Tibial nerve (tissue), 3 donors: ENCODE results near the gene ST6GALNAC3.

Experiments
- CTCF ChIP-seq, 5 experiments: fragments of 200-600 bp in 3 of 5; fragments of 450-650 bp in 2 of 5; sonication (generic) in 3 of 5; IDR thresholded peaks; one replicate each; pipeline ENCODE4 v1.5.1; 2016 to 2019; ENCODE audit warnings: antibody characterized with exemption in 5 of 5, mild to moderate bottlenecking in 3 of 5, moderate library complexity in 2 of 5
- POLR2A ChIP-seq, 2 donors: fragments of 450-650 bp; IDR thresholded peaks; one replicate each; pipeline ENCODE4 v1.6.1; 2017; ENCODE audit warnings: antibody characterized with exemption in 2 of 2, mild to moderate bottlenecking in 2 of 2, moderate library complexity in 2 of 2

- TF ChIP-seq CTCF (IDR thresholded peaks at IDR 0.05) (no peak), POLR2A (IDR thresholded peaks at IDR 0.05) (no peak)
Observed at GRCh38 chr1:76269155-76269554, 194.6 kb downstream of the ST6GALNAC3 start.
